RWPE1 (cell line): Measurements from ENCODE around the gene RBMS3.

Source experiments
- CTCF ChIA-PET: fragments of 350-600 bp; sonication (Branson Sonifier 250); formaldehyde crosslinking; extraction: SDS; loops from one replicate; lab custom pipeline; 2021; lab: Yijun Ruan, JAX
- POLR2A ChIA-PET: fragments of 400-600 bp; formaldehyde crosslinking; extraction: SDS; loops from one replicate; lab custom pipeline; 2020; ENCODE audit warnings: antibody characterized with exemption; ENCODE audit not compliant: low non-redundant PET; lab: Yijun Ruan, JAX
- DNase-seq: peaks from one replicate; pipeline ENCODE4 v3.0.0; 2012; ENCODE audit warnings: low spot score
- H3K27ac ChIP-seq: fragments of 450-650 bp; 2 replicates; pipeline ENCODE4 v1.5.1; 2017
- TF ChIP-seq, protein P1 (sequence below): fragments of 450-650 bp; conservative IDR thresholded peaks from 2 replicates; pipeline ENCODE4 v1.5.1; 2017; ENCODE audit warnings: low read depth, mild to moderate bottlenecking

The RBMS3 gene

DNA sequence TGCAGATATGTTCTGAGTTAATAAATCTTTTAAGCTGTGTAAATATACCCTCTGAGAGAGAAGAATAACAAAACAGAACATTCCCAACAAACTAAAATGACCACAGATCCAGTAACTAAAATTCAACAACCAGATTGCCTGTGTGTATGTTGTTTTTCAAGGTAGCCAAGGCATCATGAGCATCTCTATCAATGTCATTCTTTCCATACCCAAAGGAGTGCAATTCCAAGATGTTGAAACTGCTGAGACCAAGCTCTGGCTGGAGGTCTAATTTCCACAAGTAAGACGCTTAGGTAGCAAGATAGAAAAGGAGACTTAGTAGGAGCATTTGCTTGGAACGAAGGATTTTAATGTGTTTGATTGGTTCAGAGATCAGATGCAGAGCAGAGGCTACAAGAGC lies 276.3 kb downstream of the RBMS3 start:
- TF ChIP-seq, protein P1, sequence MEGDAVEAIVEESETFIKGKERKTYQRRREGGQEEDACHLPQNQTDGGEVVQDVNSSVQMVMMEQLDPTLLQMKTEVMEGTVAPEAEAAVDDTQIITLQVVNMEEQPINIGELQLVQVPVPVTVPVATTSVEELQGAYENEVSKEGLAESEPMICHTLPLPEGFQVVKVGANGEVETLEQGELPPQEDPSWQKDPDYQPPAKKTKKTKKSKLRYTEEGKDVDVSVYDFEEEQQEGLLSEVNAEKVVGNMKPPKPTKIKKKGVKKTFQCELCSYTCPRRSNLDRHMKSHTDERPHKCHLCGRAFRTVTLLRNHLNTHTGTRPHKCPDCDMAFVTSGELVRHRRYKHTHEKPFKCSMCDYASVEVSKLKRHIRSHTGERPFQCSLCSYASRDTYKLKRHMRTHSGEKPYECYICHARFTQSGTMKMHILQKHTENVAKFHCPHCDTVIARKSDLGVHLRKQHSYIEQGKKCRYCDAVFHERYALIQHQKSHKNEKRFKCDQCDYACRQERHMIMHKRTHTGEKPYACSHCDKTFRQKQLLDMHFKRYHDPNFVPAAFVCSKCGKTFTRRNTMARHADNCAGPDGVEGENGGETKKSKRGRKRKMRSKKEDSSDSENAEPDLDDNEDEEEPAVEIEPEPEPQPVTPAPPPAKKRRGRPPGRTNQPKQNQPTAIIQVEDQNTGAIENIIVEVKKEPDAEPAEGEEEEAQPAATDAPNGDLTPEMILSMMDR, result no peak
- CTCF ChIA-PET, result no interaction called here
- H3K27ac ChIP-seq, result no peak overlapping the region
- POLR2A ChIA-PET, result no interaction called here
- DNase-seq, result no peak

DNA sequence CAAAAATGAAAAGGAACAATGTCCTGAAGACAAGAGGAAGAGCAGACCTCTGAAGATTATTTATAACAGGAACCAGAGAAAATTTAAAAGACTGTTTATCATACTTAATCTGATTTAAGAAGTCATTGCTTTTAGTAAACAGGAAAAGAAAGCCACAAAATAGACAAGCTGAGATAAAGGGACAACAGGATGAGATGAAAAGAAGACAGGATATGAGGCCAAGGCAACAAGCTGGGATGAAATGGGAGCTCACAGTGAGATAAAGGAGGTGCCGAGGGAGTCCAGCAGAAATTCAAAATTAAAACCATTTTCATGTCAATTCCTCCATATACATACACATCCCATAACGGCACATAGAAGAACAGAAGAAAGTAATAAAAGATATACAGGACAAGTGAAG lies 277.0 kb downstream of the RBMS3 start:
- DNase-seq, result no peak
- H3K27ac ChIP-seq, result no peak overlapping the region
- ChIA-PET POLR2A (no interaction called here), CTCF (no interaction called here)
- TF ChIP-seq, protein P1, result no peak

DNA sequence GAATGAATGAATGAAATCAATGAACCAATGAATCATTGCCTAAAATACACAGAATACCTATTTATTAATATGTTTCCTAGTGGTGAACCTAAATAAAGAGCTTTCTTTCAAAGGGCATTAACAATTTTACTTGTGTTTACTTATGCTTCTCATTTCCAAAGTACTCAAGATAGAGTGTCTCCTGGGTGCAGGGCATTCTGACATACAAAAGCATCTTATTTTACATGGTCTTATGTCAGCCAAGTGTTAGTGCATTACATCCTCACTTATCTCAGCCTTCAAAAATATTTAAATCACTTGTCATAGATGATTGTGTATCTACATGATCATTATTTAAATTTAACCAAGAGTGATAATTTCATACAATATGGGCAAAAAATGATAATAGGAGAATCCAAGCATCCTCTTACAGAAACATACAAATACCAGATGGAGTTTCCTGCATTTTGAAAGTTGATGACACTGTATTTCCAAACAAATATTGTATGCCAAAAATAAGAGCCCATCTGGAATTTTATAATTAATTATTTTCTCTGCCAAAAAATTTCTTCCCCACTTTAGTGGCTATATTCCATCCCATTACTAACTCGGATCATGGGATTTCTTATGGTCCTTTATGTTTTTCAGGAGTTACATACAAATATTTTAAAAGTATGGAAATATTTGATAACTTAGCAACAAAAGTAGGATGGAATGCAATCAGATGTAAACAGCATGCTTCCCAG lies 279.0 kb downstream of the RBMS3 start:
- ChIA-PET CTCF (no interaction called here), POLR2A (no interaction called here)
- no peak overlapping the region for H3K27ac ChIP-seq
- TF ChIP-seq, protein P1, result no peak
- no peak for DNase-seq

DNA sequence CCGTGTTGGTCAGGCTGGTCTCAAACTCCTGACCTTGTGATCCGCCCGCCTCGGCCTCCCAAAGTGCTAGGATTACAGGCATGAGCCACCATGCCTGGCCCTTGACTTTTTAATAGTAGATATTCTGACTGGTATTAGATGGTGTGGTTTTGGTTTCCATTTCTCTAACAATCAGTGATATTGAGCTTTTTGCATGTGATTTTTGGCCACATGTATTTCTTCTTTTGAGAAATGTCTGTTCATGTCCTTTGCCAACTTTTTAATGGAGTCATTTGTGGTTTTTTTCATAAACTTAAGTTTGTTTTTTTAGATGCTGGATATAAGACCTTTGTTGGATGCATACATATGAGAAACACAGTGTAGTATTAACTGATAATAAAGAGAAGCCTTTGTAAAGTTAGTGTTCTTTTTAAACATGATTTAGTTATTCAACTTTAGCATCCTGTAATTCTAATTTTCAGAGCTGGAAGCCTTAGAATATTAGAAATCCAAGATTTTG lies 280.8 kb downstream of the RBMS3 start:
- ChIA-PET CTCF (no interaction called here), POLR2A (no interaction called here)
- TF ChIP-seq, protein P1, result no peak

DNA sequence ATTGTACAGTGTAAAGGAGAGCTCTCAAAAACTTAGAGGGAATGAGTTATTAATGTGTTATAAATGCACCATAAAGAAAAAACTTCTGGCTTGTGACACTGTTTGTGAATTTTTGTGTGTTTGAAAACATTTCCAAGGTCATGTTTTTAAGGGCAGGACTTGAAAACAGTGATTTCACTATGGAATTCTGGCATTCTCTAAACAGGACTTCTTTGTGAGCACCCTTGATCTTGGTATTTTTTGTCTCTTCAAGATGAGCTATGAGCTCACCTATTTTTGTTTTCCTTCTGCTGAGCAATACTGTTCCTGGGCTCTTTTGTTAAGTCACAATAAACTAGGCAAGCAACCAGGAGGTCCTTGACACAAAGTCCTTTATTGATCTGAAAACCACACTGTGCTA lies 284.4 kb downstream of the RBMS3 start:
- ChIA-PET POLR2A (no interaction called here), CTCF (interaction anchor here (0.7 kb wide), 1 partner anchor 436 kb away, joined by 3 read pairs; no protein-coding TSS in a partner anchor)
- TF ChIP-seq, protein P1, result no peak
- H3K27ac ChIP-seq, result no peak overlapping the region
- DNase-seq, result no peak

More for the DNA sequence above, 280.8 kb downstream of the RBMS3 start:
- DNase-seq, result no peak
- H3K27ac ChIP-seq, result no peak overlapping the region

DNA sequence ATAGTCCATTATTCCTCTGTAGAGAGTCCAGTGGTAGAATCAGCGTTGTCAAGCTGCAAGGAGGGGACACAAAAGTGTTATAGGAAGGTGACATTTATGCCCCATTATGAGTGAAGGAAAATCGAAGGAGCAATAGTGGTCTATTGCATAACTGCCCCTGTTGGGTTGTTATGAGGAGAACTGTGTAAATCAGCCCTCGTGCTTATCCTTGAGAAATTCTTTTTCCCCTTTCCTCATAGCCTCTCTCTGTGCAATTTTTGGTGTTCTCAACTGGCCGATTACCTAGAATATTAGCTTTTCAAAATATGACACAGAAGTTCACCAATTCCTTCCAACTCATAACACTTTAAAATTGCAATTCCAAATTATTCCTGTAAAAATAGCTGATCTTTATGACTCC lies 286.6 kb downstream of the RBMS3 start:
- CTCF ChIA-PET, result no interaction called here
- POLR2A ChIA-PET, result no interaction called here
- TF ChIP-seq, protein P1, result no peak
- H3K27ac ChIP-seq, result no peak overlapping the region
- no peak for DNase-seq
